ENCODE measurements around the gene KCTD18.

The KCTD18 gene

GRCh38 chr2:200453853-200454534, 55.9 kb downstream of the KCTD18 start:
- DNase-seq, result no peak

GRCh38 chr2:200453142-200453852, 56.6 kb downstream of the KCTD18 start:
- DNase-seq, result no peak

- no peak for DNase-seq
These were observed 57.5 kb downstream of the KCTD18 start for GRCh38 chr2:200452377-200452776.

- DNase-seq, result no peak
These were observed 58.4 kb downstream of the KCTD18 start for GRCh38 chr2:200451511-200451910.

GRCh38 chr2:200450288-200450687, 59.6 kb downstream of the KCTD18 start:
- DNase-seq, result no peak

GRCh38 chr2:200449149-200449548, 60.7 kb downstream of the KCTD18 start:
- no peak for DNase-seq

GRCh38 chr2:200448455-200448854, 61.4 kb downstream of the KCTD18 start:
- DNase-seq, result no peak

- DNase-seq, result no peak
These were observed 62.6 kb downstream of the KCTD18 start for GRCh38 chr2:200447139-200447855.

- no peak for DNase-seq
These were observed 63.3 kb downstream of the KCTD18 start for GRCh38 chr2:200446612-200447011.

- DNase-seq, result no peak
These were observed 64.6 kb downstream of the KCTD18 start for GRCh38 chr2:200445284-200445683.

- no peak for DNase-seq
These were observed 65.3 kb downstream of the KCTD18 start for GRCh38 chr2:200444530-200444929.

- no peak for DNase-seq
These were observed 66.0 kb downstream of the KCTD18 start for GRCh38 chr2:200443916-200444315.

GRCh38 chr2:200443376-200443775, 66.5 kb downstream of the KCTD18 start:
- DNase-seq, result no peak

- DNase-seq, result no peak
These were observed 67.4 kb downstream of the KCTD18 start for GRCh38 chr2:200442471-200442870.

GRCh38 chr2:200439981-200440380, 69.9 kb downstream of the KCTD18 start:
- no peak for DNase-seq

All from CD4-positive, alpha-beta T cell treated with Interleukin-10 for 1 hour (primary cell).